DMS53 treated with DMSO at 0.1 percent for 48 hours (cell line): ENCODE data around the gene CXCR5.
"Not testable (repeated sequence)": the region's sequence is repeated elsewhere in the genome, so short reads cannot be mapped to it uniquely, and the experiment has no call there.

Source experiments
- DNase-seq: peaks from one replicate; lab custom pipeline; 2025; ENCODE audit not compliant: unreplicated experiment; lab: John Stamatoyannopoulos, UW

Gene CXCR5

DNA sequence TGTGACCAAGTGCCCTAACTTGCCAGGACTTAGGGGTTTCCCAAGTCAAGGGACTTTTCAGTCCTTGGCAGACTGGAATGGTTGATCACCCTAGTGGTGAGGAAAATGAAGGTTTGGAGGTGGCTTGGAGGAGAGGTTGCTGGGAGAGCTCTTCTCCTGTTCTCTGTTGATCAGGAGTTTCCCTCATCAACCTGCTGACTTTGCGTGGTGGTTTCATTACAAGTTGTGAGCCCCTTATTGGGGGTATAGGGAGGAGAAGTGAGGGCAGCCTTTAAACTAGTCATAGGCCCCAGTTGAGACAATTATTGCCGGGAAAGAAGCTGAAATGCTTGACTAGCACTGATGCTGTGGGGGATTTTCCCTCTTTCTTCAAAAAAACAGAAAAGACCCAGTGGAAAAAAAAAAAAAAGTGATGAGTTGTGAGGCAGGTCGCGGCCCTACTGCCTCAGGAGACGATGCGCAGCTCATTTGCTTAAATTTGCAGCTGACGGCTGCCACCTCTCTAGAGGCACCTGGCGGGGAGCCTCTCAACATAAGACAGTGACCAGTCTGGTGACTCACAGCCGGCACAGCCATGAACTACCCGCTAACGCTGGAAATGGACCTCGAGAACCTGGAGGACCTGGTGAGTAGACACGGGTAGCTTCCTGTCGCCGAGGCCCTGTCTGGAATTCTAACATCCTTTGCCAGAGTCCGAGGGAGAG, at the start of gene CXCR5:
TSS of gene CXCR5 (plus strand) at position 525 of the 704 bp plus-strand sequence. CDS start at position 575, 50 bp downstream.
- peak; percentile 75 for DNase-seq

- no peak for DNase-seq
Observed at GRCh38 chr11:118834427-118835028, 49.2 kb upstream of the CXCR5 start.

DNA sequence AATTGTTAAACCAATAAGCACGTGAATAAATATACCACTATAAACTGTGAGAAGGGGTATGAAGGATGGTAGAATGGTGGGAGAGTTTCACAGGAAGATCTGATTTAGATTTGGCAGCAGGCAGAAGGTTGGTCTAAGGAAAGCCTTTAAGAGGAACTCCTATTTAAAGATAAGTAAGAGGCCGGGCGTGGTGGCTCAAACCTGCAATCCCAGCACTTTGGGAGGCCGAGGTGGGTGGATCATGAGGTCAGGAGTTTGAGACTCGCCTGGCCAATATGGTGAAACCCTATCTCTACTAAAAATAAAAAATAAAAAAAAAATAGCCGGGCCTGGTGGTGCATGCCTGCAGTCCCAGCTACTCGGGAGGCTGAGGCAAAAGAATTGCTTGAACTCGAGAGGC, 45.8 kb upstream of the CXCR5 start:
- DNase-seq, result no peak

- DNase-seq, result no peak
Observed at GRCh38 chr11:118838905-118839553, 44.7 kb upstream of the CXCR5 start.

- no peak for DNase-seq
Observed at GRCh38 chr11:118841469-118842242, 42.0 kb upstream of the CXCR5 start.

GRCh38 chr11:118842369-118842768, 41.3 kb upstream of the CXCR5 start:
- DNase-seq, result no peak

DNA sequence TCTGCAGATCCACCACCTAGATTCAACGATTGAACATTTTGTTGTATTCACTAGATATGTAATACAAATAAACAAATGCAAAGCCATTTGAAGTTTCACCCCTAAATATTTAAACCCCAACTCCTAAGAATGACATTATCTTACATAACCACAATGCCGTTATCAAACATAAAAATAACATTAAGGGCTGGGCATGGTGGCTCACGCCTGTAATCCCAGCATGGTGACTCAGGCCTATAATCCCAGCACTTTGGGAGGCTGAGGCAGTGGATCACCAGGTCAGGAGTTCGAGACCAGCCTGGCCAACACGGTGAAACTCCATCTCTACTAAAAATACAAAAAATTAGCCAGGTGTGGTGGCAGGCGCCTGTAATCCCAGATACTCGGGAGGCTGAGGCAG, 40.8 kb upstream of the CXCR5 start:
- DNase-seq, result not testable (repeated sequence)

- no peak for DNase-seq
Observed at GRCh38 chr11:118843565-118843964, 40.1 kb upstream of the CXCR5 start.

- no peak for DNase-seq
Observed at GRCh38 chr11:118845369-118845768, 38.3 kb upstream of the CXCR5 start.

DNA sequence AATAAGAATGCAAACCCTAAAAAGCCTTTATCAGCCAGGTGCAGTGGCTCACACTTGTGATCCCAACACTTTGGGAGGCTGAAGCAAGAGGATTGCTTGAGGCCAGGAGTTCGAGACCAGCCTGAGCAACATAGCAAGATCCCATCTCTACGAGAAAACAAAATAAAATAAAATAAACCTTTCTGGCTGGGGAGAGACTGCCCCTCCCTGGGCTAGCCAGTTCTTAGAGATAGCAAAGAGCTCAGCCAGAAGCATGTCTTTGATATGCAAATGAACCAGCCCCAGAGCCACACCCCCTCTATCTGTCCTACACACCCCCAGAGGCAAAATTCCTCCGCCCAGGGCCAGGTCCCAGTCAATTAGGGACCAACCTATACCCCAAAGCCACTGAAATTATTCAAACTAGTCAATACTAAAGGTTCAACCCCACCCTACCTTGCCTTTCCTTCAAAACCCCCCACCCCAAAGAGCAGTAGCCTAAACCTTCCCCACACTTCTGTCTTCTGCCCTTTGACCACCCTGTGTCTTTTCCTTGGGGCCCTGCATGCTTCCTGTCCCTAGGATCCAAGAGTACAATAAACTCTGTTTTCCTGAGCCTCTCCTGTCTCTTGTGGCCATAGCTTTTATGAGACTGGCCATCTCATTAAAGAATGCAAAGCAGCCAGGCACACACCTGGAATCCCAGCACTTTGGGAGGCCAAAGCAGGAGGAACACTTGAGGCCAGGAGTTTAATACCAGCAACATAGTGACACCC, 37.3 kb upstream of the CXCR5 start:
- no peak for DNase-seq

DNA sequence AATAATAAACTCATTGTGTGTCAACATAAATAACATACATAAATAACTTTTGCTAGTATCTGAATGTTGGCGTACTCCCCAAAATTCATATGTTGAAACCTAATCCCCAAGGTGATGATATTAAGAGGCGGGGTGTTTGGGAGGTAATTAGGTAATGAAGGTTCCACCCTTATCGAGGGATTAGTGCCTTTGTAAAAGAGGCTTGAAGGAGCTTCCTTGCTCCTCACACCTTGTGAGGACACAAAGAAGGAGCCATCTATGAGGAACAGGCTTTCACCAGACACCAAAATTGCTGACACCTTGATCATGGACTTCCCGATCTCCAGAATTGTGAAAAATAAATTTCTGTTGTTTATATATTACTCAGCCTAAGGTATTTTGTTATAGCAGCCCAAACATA, 33.9 kb upstream of the CXCR5 start:
- DNase-seq, result no peak

GRCh38 chr11:118851970-118852369, 31.7 kb upstream of the CXCR5 start:
- DNase-seq, result no peak

DNA sequence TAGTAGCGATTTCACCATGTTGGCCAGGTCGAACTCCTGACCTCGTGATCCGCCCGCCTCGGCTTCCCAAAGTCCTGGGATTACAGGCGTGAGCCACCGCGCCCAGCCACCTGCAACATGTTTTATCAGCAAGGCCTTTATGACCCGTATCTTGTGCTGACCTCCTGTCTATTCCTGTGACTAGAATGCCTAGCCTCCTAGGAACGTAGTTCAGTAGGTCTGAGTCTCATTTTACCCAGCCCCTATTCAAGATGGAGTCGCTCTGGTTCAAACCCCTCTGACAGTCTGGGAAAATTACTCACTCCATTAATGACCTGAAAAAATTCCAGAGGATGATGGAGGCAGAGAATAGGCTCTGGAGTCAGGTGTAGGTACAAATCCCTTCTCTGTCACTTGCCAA, 30.0 kb upstream of the CXCR5 start:
- DNase-seq, result no peak

DNA sequence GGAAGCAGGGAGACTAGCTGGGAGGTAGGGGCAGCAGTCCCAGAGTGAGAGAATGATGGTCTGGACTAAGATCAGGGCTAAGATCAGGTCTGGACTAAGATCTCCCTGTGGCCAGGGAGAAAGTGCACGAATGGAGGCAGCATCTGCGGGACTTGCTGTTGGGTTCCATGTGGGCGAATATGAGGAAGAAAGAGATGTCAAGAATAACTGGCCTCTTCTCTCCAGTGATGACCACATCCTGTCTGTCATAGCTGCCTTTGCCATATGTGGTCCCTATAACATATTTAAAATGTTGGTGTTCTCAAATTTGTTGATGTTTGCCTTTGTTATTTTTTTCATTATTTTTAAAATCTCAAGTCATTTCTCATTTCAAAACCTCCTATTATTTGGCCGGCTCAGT, 27.4 kb upstream of the CXCR5 start:
- DNase-seq, result no peak

GRCh38 chr11:118857385-118857784, 26.3 kb upstream of the CXCR5 start:
- DNase-seq, result no peak

DNA sequence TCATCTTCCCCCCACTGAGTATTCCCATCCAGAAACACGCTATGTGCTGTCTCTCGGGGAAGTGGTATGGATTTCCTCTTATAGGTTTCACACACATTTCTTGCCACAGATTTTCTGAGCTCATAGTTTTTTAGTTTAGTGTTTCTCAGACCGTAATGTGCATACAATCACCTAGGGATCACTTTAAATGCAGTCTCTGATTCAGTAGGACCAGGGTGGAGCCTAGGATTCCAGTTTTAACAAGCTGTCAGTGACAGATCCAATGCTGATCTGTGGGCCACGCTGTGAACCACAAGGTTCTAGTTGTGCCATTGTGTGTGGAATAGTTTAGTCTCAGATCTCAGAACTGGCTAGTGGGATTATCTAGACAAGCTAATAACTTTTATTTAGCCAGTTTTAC, 23.7 kb upstream of the CXCR5 start:
- no peak for DNase-seq

GRCh38 chr11:118868659-118869058, 15.0 kb upstream of the CXCR5 start:
- peak; percentile 22 for DNase-seq

GRCh38 chr11:118870396-118871343, 13.0 kb upstream of the CXCR5 start:
- DNase-seq, result no peak

GRCh38 chr11:118872403-118872821, 11.3 kb upstream of the CXCR5 start:
- DNase-seq, result no peak

- no peak for DNase-seq
Observed at GRCh38 chr11:118873804-118874203, 9.9 kb upstream of the CXCR5 start.
